ACC112 (cell line): Measurements from ENCODE around the gene APBA2.
"Not testable (repeated sequence)": the region's sequence is repeated elsewhere in the genome, so short reads cannot be mapped to it uniquely, and the experiment has no call there.

Experiments used
- H2AFZ ChIP-seq: fragments of 200-600 bp; sonication (generic); one replicate; pipeline ENCODE4 v1.6.0; 2017; ENCODE audit warnings: antibody characterized with exemption, low read length; ENCODE audit not compliant: unreplicated experiment
- H3K27ac ChIP-seq: fragments of 200-600 bp; sonication (generic); 2 replicates; pipeline ENCODE4 v1.5.1; 2014; ENCODE audit warnings: low read depth, mild to moderate bottlenecking, antibody characterized with exemption, low read length, moderate library complexity
- H3K27me3 ChIP-seq: fragments of 200-600 bp; sonication (generic); 2 replicates; pipeline ENCODE4 v1.6.1; 2014; ENCODE audit warnings: mild to moderate bottlenecking, antibody characterized with exemption, low read length, moderate library complexity, mixed read lengths; ENCODE audit not compliant: insufficient read depth
- H3K36me3 ChIP-seq: fragments of 200-600 bp; sonication (generic); 2 replicates; pipeline ENCODE4 v1.6.1; 2016; ENCODE audit warnings: mild to moderate bottlenecking, antibody characterized with exemption, low read length, moderate library complexity, mixed read lengths; ENCODE audit not compliant: insufficient read depth
- H3K4me1 ChIP-seq: fragments of 200-600 bp; sonication (generic); one replicate; pipeline ENCODE4 v1.6.1; 2016; ENCODE audit warnings: low read length, mixed read lengths; ENCODE audit not compliant: insufficient read depth, unreplicated experiment, control insufficient read depth
- H3K4me3 ChIP-seq: fragments of 200-600 bp; sonication (generic); 2 replicates; pipeline ENCODE4 v1.5.1; 2014; ENCODE audit warnings: mild to moderate bottlenecking, low read depth, low read length
- H3K79me2 ChIP-seq: fragments of 200-600 bp; sonication (generic); one replicate; pipeline ENCODE4 v1.6.0; 2016; ENCODE audit warnings: low read length; ENCODE audit not compliant: control insufficient read depth, unreplicated experiment, insufficient read depth

Gene APBA2

GRCh38 chr15:28885630-28886430 lies at the start of gene APBA2:
Gene APBA2, plus strand, starts transcription at chr15:28885974. Its CDS starts 167,911 bp downstream, at chr15:29053885.
- peak within 1 kb of the TSS; percentile 93 for H2AFZ ChIP-seq
- H3K36me3 ChIP-seq: no peaks in the 10 kb centered on the region
- peaks cover 6% of the 10 kb centered on the region for H3K4me1 ChIP-seq
- H3K4me3 ChIP-seq: peak within 1 kb of the TSS; percentile 92
- H3K27ac ChIP-seq: no peak within 1 kb of the TSS
- peaks cover 4% of the 10 kb centered on the region for H3K79me2 ChIP-seq
- H3K27me3 ChIP-seq: no peaks in the 10 kb centered on the region

DNA sequence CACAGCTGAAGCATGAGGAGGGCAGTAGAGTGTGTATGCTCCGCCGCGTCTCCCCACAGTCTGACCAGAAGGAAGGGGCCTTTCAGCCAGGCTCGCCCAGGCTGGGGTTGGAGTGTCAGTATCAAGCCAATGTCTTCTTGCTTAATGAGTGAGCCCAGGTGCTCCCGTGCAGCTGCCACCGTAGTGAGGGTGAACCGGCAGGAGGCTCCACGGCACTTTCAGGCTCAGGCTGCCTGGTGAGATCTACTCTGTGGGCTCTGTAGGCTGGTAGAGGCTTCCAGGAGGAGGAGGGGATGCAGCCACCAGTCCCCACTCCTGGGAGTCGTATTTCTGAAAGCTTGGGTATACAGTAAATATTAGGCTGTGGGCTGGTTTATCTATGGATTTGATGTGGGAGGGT lies 45.5 kb upstream of the APBA2 start:
- not testable (repeated sequence) for H3K36me3 ChIP-seq, H3K79me2 ChIP-seq, H3K27ac ChIP-seq, H3K27me3 ChIP-seq, H3K4me3 ChIP-seq, H3K4me1 ChIP-seq, H2AFZ ChIP-seq

- not testable (repeated sequence) for H3K36me3 ChIP-seq, H3K79me2 ChIP-seq, H3K27me3 ChIP-seq, H2AFZ ChIP-seq, H3K4me3 ChIP-seq, H3K27ac ChIP-seq, H3K4me1 ChIP-seq
These were observed 43.6 kb upstream of the APBA2 start for GRCh38 chr15:28842210-28842609.

DNA sequence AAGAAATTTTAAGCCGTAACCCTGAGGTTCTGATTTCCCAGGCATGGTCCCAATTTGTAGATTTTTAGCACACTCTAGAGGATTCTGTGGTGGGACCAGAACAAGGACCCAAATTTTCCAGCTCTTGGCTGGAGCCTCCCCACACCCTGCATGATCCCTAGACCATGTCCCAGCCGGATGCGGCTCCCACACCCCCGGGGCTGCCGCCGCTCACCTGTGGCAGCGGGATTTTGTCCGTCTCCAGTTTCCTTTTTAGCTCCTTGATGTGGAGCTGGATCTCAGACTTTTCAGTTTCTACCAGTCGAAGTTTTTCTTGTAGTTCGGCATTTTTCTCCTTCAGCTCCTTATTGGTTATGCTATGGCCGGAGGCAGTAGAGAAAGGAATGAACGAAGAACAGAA lies 42.3 kb upstream of the APBA2 start:
- not testable (repeated sequence) for H3K4me3 ChIP-seq, H3K79me2 ChIP-seq, H3K4me1 ChIP-seq, H3K36me3 ChIP-seq, H3K27me3 ChIP-seq, H2AFZ ChIP-seq, H3K27ac ChIP-seq

DNA sequence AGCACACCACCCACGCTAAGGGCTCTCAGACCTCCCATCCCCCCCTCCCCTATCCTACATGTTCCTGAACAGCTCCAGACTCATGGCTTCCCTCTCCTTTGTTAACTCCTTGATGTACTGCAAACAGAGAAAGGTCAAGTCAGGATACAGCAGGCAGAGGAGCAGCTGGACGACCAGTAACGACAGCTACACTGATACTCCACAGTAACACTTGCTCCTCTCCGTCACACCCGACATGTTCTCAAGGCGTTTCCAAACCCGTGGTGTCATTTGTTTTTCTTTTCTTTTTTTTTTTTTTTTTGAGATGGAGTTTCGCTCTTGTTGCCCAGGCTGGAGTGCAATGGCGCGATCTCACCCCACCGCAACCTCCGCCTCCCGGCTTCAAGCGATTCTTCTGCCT lies 41.6 kb upstream of the APBA2 start:
- H3K79me2 ChIP-seq, H3K27ac ChIP-seq, H3K27me3 ChIP-seq, H2AFZ ChIP-seq, H3K4me3 ChIP-seq, H3K4me1 ChIP-seq, H3K36me3 ChIP-seq: not testable (repeated sequence)

DNA sequence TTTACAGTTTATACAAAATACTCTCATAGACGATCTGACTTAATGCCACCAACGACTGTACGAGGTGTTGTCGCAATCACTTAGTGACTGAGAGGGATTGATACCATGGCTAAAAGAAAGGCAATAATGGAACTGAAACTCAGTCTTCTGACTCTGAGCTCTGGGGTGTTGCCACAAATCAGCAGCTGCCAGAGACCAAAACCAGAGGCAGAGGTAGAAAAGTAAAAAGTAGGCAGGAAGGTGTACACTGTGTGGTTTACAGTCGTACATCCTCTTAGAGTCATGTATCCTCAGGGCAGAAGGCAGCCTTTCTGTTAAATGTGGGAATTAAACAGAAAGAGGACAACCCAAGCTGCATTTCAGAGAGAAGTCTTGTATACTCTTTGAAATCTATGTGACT lies 38.5 kb upstream of the APBA2 start:
- H3K79me2 ChIP-seq, H3K4me1 ChIP-seq, H3K27ac ChIP-seq, H3K4me3 ChIP-seq, H3K36me3 ChIP-seq, H2AFZ ChIP-seq, H3K27me3 ChIP-seq: not testable (repeated sequence)

GRCh38 chr15:28847959-28848358 lies 37.8 kb upstream of the APBA2 start:
- not testable (repeated sequence) for H3K27ac ChIP-seq, H3K79me2 ChIP-seq

GRCh38 chr15:28848521-28848920 lies 37.3 kb upstream of the APBA2 start, which contains the start of gene GOLGA6L7:
Gene GOLGA6L7, minus strand, starts transcription at chr15:28848644. Its CDS starts 95 bp downstream, at chr15:28848549.
- not testable (repeated sequence) for H3K79me2 ChIP-seq, H3K4me1 ChIP-seq, H2AFZ ChIP-seq, H3K4me3 ChIP-seq, H3K27ac ChIP-seq, H3K27me3 ChIP-seq, H3K36me3 ChIP-seq

More at GRCh38 chr15:28847959-28848358, 37.8 kb upstream of the APBA2 start:
- H3K4me3 ChIP-seq, H2AFZ ChIP-seq, H3K4me1 ChIP-seq, H3K36me3 ChIP-seq, H3K27me3 ChIP-seq: not testable (repeated sequence)

DNA sequence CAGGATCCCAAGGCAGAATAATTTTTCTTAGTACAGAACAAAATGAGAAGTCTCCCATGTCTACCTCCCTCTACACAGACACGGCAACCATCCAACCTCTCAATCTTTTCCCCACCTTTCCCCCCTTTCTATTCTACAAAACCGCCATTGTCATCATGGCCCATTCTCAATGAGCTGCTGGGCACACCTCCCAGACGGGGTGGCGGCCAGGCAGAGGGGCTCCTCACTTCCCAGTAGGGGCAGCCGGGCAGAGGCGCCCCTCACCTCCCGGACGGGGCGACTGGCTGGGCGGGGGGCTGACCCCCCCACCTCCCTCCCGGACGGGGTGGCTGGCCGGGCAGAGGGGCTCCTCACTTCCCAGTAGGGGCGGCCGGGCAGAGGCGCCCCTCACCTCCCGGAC lies 36.5 kb upstream of the APBA2 start:
- not testable (repeated sequence) for H3K79me2 ChIP-seq, H3K4me1 ChIP-seq, H3K36me3 ChIP-seq, H2AFZ ChIP-seq, H3K4me3 ChIP-seq, H3K27ac ChIP-seq, H3K27me3 ChIP-seq

DNA sequence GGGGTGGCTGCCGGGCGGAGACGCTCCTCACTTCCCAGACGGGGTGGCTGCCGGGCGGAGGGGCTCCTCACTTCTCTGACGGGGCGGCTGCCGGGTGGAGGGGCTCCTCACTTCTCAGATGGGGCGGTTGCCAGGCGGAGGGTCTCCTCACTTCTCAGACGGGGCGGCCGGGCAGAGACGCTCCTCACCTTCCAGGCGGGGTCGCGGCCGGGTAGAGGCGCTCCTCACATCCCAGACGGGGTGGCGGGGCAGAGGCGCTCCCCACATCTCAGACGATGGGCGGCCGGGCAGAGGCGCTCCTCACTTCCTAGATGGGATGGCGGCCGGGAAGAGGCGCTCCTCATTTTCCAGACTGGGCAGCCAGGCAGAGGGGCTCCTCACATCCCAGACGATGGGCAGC lies 36.0 kb upstream of the APBA2 start:
- H3K27ac ChIP-seq, H3K79me2 ChIP-seq, H3K4me3 ChIP-seq, H3K27me3 ChIP-seq, H2AFZ ChIP-seq, H3K4me1 ChIP-seq, H3K36me3 ChIP-seq: not testable (repeated sequence)

- H3K36me3 ChIP-seq, H2AFZ ChIP-seq, H3K79me2 ChIP-seq, H3K4me1 ChIP-seq, H3K4me3 ChIP-seq, H3K27ac ChIP-seq, H3K27me3 ChIP-seq: not testable (repeated sequence)
These were observed 32.1 kb upstream of the APBA2 start for GRCh38 chr15:28853654-28854053.
